ENCODE results near the gene GFRA4. TPM values are rescaled to one million over a fixed set of nuclear protein-coding genes. Genes with fewer than 3 reads are reported as not detected.

The GFRA4 gene
- polyA plus RNA-seq, 2 of the 4 experiments (the other 2 are of a cell fraction): not detected

- FAIRE-seq (no peak), ATAC-seq (no peak), DNase-seq (ENCODE audit: low read depth in 1 of 2, low spot score in 1 of 2) (no peak)
- H3K4me1 ChIP-seq: peaks cover 8% of the 10 kb centered on the region; the same call in 2 of the 3 replicates
- TF ChIP-seq POLR2AphosphoS2 (conservative IDR thresholded peaks at IDR 0.05; ENCODE audit: low read length): no peak
- no peak overlapping the region for H3K27ac ChIP-seq
- H3K4me3 ChIP-seq: no peak overlapping the region
- H3K9me3 ChIP-seq: no peaks in the 10 kb centered on the region
- WGBS (ENCODE audit: missing lambda C conversion rate): 69% methylated on average over 10 of the region's 11 CpGs
- POLR2A ChIA-PET: no interaction called here
- no peak overlapping the region for H3K4me2 ChIP-seq
- CTCF ChIA-PET: interaction anchor here (17.2 to 61.5 kb wide), 2 partner anchors 9 to 48 kb away, joined by 187 to 2233 read pairs; partner anchors contain the start of genes ADAM33, ADISSP, HSPA12B and SIGLEC1
Observed at GRCh38 chr20:3689978-3690377, 26.8 kb upstream of the GFRA4 start.

- TF ChIP-seq EHF (CRISPR knock-in tag; IDR thresholded peaks at IDR 0.05) (no peak), ESRRA (IDR thresholded peaks at IDR 0.05; ENCODE audit: borderline replicate concordance, low read length) (no peak), MAX (IDR thresholded peaks at IDR 0.05) (no peak), USF2 (IDR thresholded peaks at IDR 0.05) (peak; percentile 83), HEYL (CRISPR knock-in tag; IDR thresholded peaks at IDR 0.05) (no peak)
- no peaks in the 10 kb centered on the region for H3K9me3 ChIP-seq
- DNase-seq (ENCODE audit: low read depth in 1 of 2, low spot score in 1 of 2): peak; percentile 67 to 69
- ChIA-PET CTCF (interaction anchor here (0.9 to 61.5 kb wide), 8 partner anchors 7 to 167 kb away, joined by 3 to 2233 read pairs (median 5); partner anchors contain the start of genes ADAM33, ADISSP, HSPA12B and SIGLEC1), POLR2A (interaction anchor here (1.3 kb wide), 1 partner anchor 80 kb away, joined by 3 read pairs; the partner anchor contains the start of gene ADISSP)
- H3K27ac ChIP-seq: no peak overlapping the region
- FAIRE-seq: peak; percentile 96
- peaks cover 8% of the 10 kb centered on the region; the same call in 2 of the 3 replicates for H3K4me1 ChIP-seq
- peak; percentile 62 to 87; a peak in 5 of 6 replicates for ATAC-seq
- H3K4me2 ChIP-seq: no peak overlapping the region
- no peak overlapping the region for H3K4me3 ChIP-seq
- 33% methylated on average over 2 of the region's 2 CpGs for WGBS (ENCODE audit: missing lambda C conversion rate)
Observed at GRCh38 chr20:3687655-3688054, 24.5 kb upstream of the GFRA4 start.

GRCh38 chr20:3686867-3687321 is 23.7 kb upstream of the GFRA4 start:
- WGBS (ENCODE audit: missing lambda C conversion rate): 60% methylated on average over 9 of the region's 9 CpGs
- Histone ChIP-seq H3K9me3 (no peaks in the 10 kb centered on the region), H3K4me2 (peak overlapping the region; percentile 14; the same call in 1 of the 3 replicates), H3K4me1 (peaks cover 8% of the 10 kb centered on the region; the same call in 2 of the 3 replicates), H3K4me3 (no peak overlapping the region), H3K27ac (0 out of 6 replicates have a peak overlapping the region, but pooled peaks of 1 of the 2 experiments have one; percentile 3)
- POLR2A ChIA-PET: interaction anchor here (1.3 kb wide), 1 partner anchor 81 kb away, joined by 3 read pairs; the partner anchor contains the start of gene ADISSP
- FAIRE-seq (no peak), ATAC-seq (peak in 1 of 2 experiments; percentile 32; a peak in 3 of 6 replicates), DNase-seq (ENCODE audit: low read depth in 1 of 2, low spot score in 1 of 2) (no peak)
- CTCF ChIA-PET: interaction anchor here (0.6 to 61.5 kb wide), 8 partner anchors 6 to 835 kb away, joined by 3 to 2233 read pairs (median 4); partner anchors contain the start of genes ADAM33, ADISSP, HSPA12B and SIGLEC1
- TF ChIP-seq MAX (IDR thresholded peaks at IDR 0.05) (no peak), CEBPB (IDR thresholded peaks at IDR 0.05) (peak in 1 of 2 experiments; percentile 50; a peak in 2 of 4 replicates)

- ATAC-seq: no peak
- CTCF ChIA-PET: interaction anchor here (0.6 to 61.5 kb wide), 7 partner anchors 6 to 835 kb away, joined by 3 to 2233 read pairs (median 4); partner anchors contain the start of genes ADAM33, ADISSP, HSPA12B and SIGLEC1
Observed at GRCh38 chr20:3686421-3686820, 23.2 kb upstream of the GFRA4 start.

More at GRCh38 chr20:3686421-3686820, 23.2 kb upstream of the GFRA4 start:
- H3K4me2 ChIP-seq: peak overlapping the region; percentile 14; the same call in 1 of the 3 replicates
- no peak for DNase-seq (ENCODE audit: low read depth in 1 of 2, low spot score in 1 of 2)
- no peak overlapping the region for H3K27ac ChIP-seq
- TF ChIP-seq NR3C1 (IDR thresholded peaks at IDR 0.05) (no peak), FOSL2 (IDR thresholded peaks at IDR 0.05) (no peak), FOSL2 (CRISPR knock-in tag; IDR thresholded peaks at IDR 0.05) (no peak), RARB (CRISPR knock-in tag; IDR thresholded peaks at IDR 0.05) (no peak), MAX (IDR thresholded peaks at IDR 0.05) (no peak), ZFP36 (IDR thresholded peaks at IDR 0.05; ENCODE audit: borderline replicate concordance, partially characterized antibody) (no peak), ZNF302 (CRISPR knock-in tag; IDR thresholded peaks at IDR 0.05) (no peak), TP53 (CRISPR knock-in tag; IDR thresholded peaks at IDR 0.05) (no peak), CBX8 (IDR thresholded peaks at IDR 0.05) (no peak), TFCP2L1 (CRISPR knock-in tag; IDR thresholded peaks at IDR 0.05) (no peak), NFE2L2 (conservative IDR thresholded peaks at IDR 0.05; ENCODE audit: low read length) (no peak), ESRRA (IDR thresholded peaks at IDR 0.05; ENCODE audit: borderline replicate concordance, low read length) (no peak)
- H3K4me3 ChIP-seq: no peak overlapping the region
- 81% methylated on average over 7 of the region's 7 CpGs for WGBS (ENCODE audit: missing lambda C conversion rate)
- POLR2A ChIA-PET: interaction anchor here (1.3 kb wide), 1 partner anchor 81 kb away, joined by 3 read pairs; the partner anchor contains the start of gene ADISSP
- no peaks in the 10 kb centered on the region for H3K9me3 ChIP-seq
- FAIRE-seq: no peak
- peaks cover 8% of the 10 kb centered on the region; the same call in 2 of the 3 replicates for H3K4me1 ChIP-seq
